ENCODE results near the gene HORMAD2. TPM values are rescaled to one million over a fixed set of nuclear protein-coding genes. Genes with fewer than 3 reads are reported as not detected.

The HORMAD2 gene
- polyA plus RNA-seq, 1 of the 3 experiments (the other 2 are of a cell fraction): not detected

DNA sequence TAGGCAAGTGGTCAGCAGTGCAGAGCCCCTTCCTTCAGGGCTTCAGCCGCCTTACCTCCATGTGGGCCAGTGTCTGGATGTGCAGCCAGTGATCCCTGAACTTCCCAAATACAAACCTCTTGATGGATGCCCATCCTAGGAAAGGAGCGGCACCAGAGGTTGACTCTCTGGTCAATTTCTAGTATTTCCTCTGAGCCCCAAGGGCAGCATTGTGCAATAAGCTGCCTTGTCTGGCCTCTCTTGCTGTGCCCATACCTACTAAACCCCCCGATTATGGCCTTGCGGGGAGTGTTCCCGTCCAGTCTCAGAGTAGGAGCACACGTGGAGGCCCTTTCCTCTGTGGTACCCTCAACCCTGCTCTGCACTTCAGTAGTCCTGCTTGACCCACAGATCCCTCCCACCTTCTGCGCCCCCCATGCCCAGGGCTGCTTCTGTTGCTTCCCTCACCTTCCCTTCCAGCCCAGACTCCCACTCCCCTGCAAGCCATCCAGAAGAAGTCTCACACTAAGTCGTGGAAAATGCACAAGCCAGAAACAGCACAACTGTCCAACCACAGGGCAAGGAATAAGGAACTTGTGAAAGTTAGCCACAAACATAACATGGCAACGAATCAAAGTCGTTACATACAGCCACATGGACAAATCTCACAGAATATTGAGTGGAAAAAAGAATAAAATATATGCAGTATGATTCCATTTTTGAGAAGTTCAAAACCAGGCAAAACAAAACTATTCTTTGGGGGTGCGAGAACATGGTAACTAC lies 39.6 kb upstream of the HORMAD2 start:
- H3K27ac ChIP-seq (ENCODE audit: low read depth in 2 of 2, low read length in 1 of 2): no peak overlapping the region
- no peaks in the 10 kb centered on the region for H3K27me3 ChIP-seq (ENCODE audit: insufficient read depth)
- CTCF ChIA-PET: interaction anchor here (0.5 to 1.7 kb wide), 4 partner anchors 10 to 215 kb away, joined by 3 to 6 read pairs (median 4); no protein-coding TSS in a partner anchor
- POLR2A ChIA-PET: no interaction called here
- H3K9ac ChIP-seq: no peak overlapping the region
- H3K9me3 ChIP-seq: no peaks in the 10 kb centered on the region
- no peaks in the 10 kb centered on the region for H3K36me3 ChIP-seq (replicated peaks in 1 of 2; ENCODE audit: control insufficient read depth in 1 of 2, insufficient read depth in 2 of 2, low read length in 1 of 2)
- H3F3A ChIP-seq (replicated peaks; ENCODE audit: insufficient read depth): peaks cover 21% of the 10 kb centered on the region
- H3K9me2 ChIP-seq: no peaks in the 10 kb centered on the region
- TF ChIP-seq, protein P1, sequence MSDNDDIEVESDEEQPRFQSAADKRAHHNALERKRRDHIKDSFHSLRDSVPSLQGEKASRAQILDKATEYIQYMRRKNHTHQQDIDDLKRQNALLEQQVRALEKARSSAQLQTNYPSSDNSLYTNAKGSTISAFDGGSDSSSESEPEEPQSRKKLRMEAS (IDR thresholded peaks at IDR 0.05; ENCODE audit: low read depth): no peak
- no peaks in the 10 kb centered on the region for H3K79me2 ChIP-seq (ENCODE audit: insufficient read depth)
- H3K4me1 ChIP-seq (ENCODE audit: control insufficient read depth in 1 of 2, insufficient read depth in 2 of 2, low read depth in 1 of 2, low read length in 1 of 2): peaks cover 0 to 33% of the 10 kb centered on the region in 2 experiments; a peak in 3 of 4 replicates
- no peak overlapping the region for H3K4me3 ChIP-seq (ENCODE audit: low read depth in 2 of 2, low read length in 1 of 2)
- H2AFZ ChIP-seq (ENCODE audit: low read depth): no peak overlapping the region
- H3K4me2 ChIP-seq: no peak overlapping the region
- H4K20me1 ChIP-seq (ENCODE audit: insufficient read depth): no peaks in the 10 kb centered on the region
- DNase-seq: no peak
- 92% methylated on average over 9 of the region's 11 CpGs for WGBS (ENCODE audit: low lambda C conversion rate)

DNA sequence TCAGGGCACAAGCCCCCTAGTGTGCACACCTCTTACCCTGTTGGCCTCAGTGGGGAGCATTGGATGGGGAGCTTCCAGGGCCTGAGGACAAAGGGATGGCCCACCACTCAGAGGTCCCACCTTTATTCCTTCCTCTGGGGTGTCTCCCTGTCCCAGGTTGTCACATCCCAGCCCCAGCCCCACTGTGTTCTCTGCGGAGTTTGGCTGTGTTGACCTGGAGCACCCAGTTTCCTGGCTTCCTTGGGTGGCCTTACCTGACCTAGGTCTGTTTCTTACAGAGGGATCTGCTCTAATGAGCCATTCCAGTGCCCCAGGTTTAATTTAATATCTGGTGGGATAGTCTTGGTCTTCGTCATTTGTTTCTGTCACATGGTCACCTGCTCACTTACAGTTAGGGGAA lies 38.8 kb upstream of the HORMAD2 start:
- H3K27ac ChIP-seq (ENCODE audit: low read depth in 2 of 2, low read length in 1 of 2): no peak overlapping the region
- ChIA-PET POLR2A (no interaction called here), CTCF (interaction anchor here (0.5 to 2.7 kb wide), 3 partner anchors 13 to 215 kb away, joined by 3 to 10 read pairs (median 3); no protein-coding TSS in a partner anchor)
- H3K27me3 ChIP-seq (ENCODE audit: insufficient read depth): no peaks in the 10 kb centered on the region
- 100% methylated on average over 2 of the region's 2 CpGs for WGBS (ENCODE audit: low lambda C conversion rate)
- H3K9me3 ChIP-seq: no peaks in the 10 kb centered on the region
- H2AFZ ChIP-seq (ENCODE audit: low read depth): no peak overlapping the region
- H4K20me1 ChIP-seq (ENCODE audit: insufficient read depth): no peaks in the 10 kb centered on the region
- peaks cover 21% of the 10 kb centered on the region for H3F3A ChIP-seq (replicated peaks; ENCODE audit: insufficient read depth)
- H3K36me3 ChIP-seq (replicated peaks in 1 of 2; ENCODE audit: control insufficient read depth in 1 of 2, insufficient read depth in 2 of 2, low read length in 1 of 2): no peaks in the 10 kb centered on the region
- H3K4me1 ChIP-seq (ENCODE audit: control insufficient read depth in 1 of 2, insufficient read depth in 2 of 2, low read depth in 1 of 2, low read length in 1 of 2): peaks cover 0 to 33% of the 10 kb centered on the region in 2 experiments; a peak in 3 of 4 replicates
- H3K79me2 ChIP-seq (ENCODE audit: insufficient read depth): no peaks in the 10 kb centered on the region
- no peak for DNase-seq
- no peak overlapping the region for H3K4me3 ChIP-seq (ENCODE audit: low read depth in 2 of 2, low read length in 1 of 2)
- no peaks in the 10 kb centered on the region for H3K9me2 ChIP-seq
- no peak overlapping the region for H3K4me2 ChIP-seq
- no peak overlapping the region for H3K9ac ChIP-seq
- no peak for TF ChIP-seq SMC3 (IDR thresholded peaks at IDR 0.05; ENCODE audit: low read depth, low read length)
- no peak for TF ChIP-seq EP300 (IDR thresholded peaks at IDR 0.05; ENCODE audit: borderline replicate concordance in 1 of 2, low read depth in 1 of 2, low read length in 1 of 2)
- TF ChIP-seq GATA2 (CRISPR knock-in tag; IDR thresholded peaks at IDR 0.05): no peak
- no peak for TF ChIP-seq RCOR1 (IDR thresholded peaks at IDR 0.05; ENCODE audit: low read length)
- TF ChIP-seq TEAD4 (IDR thresholded peaks at IDR 0.05; ENCODE audit: borderline replicate concordance, insufficient read depth): no peak
- TF ChIP-seq, protein P2, sequence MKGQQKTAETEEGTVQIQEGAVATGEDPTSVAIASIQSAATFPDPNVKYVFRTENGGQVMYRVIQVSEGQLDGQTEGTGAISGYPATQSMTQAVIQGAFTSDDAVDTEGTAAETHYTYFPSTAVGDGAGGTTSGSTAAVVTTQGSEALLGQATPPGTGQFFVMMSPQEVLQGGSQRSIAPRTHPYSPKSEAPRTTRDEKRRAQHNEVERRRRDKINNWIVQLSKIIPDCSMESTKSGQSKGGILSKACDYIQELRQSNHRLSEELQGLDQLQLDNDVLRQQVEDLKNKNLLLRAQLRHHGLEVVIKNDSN (IDR thresholded peaks at IDR 0.05; ENCODE audit: borderline replicate concordance, low read depth): no peak
- TF ChIP-seq, protein P1 (IDR thresholded peaks at IDR 0.05; ENCODE audit: low read depth): no peak
- no peak for TF ChIP-seq ELF1 (IDR thresholded peaks at IDR 0.05)
- TF ChIP-seq FOXJ3 (CRISPR knock-in tag; IDR thresholded peaks at IDR 0.05): no peak
- TF ChIP-seq, protein P3, sequence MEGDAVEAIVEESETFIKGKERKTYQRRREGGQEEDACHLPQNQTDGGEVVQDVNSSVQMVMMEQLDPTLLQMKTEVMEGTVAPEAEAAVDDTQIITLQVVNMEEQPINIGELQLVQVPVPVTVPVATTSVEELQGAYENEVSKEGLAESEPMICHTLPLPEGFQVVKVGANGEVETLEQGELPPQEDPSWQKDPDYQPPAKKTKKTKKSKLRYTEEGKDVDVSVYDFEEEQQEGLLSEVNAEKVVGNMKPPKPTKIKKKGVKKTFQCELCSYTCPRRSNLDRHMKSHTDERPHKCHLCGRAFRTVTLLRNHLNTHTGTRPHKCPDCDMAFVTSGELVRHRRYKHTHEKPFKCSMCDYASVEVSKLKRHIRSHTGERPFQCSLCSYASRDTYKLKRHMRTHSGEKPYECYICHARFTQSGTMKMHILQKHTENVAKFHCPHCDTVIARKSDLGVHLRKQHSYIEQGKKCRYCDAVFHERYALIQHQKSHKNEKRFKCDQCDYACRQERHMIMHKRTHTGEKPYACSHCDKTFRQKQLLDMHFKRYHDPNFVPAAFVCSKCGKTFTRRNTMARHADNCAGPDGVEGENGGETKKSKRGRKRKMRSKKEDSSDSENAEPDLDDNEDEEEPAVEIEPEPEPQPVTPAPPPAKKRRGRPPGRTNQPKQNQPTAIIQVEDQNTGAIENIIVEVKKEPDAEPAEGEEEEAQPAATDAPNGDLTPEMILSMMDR (IDR thresholded peaks at IDR 0.05): no peak
- TF ChIP-seq, protein P4, sequence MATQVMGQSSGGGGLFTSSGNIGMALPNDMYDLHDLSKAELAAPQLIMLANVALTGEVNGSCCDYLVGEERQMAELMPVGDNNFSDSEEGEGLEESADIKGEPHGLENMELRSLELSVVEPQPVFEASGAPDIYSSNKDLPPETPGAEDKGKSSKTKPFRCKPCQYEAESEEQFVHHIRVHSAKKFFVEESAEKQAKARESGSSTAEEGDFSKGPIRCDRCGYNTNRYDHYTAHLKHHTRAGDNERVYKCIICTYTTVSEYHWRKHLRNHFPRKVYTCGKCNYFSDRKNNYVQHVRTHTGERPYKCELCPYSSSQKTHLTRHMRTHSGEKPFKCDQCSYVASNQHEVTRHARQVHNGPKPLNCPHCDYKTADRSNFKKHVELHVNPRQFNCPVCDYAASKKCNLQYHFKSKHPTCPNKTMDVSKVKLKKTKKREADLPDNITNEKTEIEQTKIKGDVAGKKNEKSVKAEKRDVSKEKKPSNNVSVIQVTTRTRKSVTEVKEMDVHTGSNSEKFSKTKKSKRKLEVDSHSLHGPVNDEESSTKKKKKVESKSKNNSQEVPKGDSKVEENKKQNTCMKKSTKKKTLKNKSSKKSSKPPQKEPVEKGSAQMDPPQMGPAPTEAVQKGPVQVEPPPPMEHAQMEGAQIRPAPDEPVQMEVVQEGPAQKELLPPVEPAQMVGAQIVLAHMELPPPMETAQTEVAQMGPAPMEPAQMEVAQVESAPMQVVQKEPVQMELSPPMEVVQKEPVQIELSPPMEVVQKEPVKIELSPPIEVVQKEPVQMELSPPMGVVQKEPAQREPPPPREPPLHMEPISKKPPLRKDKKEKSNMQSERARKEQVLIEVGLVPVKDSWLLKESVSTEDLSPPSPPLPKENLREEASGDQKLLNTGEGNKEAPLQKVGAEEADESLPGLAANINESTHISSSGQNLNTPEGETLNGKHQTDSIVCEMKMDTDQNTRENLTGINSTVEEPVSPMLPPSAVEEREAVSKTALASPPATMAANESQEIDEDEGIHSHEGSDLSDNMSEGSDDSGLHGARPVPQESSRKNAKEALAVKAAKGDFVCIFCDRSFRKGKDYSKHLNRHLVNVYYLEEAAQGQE (IDR thresholded peaks at IDR 0.05; ENCODE audit: low read depth, low read length): no peak
- TF ChIP-seq, protein P5, sequence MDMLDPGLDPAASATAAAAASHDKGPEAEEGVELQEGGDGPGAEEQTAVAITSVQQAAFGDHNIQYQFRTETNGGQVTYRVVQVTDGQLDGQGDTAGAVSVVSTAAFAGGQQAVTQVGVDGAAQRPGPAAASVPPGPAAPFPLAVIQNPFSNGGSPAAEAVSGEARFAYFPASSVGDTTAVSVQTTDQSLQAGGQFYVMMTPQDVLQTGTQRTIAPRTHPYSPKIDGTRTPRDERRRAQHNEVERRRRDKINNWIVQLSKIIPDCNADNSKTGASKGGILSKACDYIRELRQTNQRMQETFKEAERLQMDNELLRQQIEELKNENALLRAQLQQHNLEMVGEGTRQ (IDR thresholded peaks at IDR 0.05; ENCODE audit: borderline replicate concordance, low read depth, low read length): no peak
- TF ChIP-seq, protein P6, sequence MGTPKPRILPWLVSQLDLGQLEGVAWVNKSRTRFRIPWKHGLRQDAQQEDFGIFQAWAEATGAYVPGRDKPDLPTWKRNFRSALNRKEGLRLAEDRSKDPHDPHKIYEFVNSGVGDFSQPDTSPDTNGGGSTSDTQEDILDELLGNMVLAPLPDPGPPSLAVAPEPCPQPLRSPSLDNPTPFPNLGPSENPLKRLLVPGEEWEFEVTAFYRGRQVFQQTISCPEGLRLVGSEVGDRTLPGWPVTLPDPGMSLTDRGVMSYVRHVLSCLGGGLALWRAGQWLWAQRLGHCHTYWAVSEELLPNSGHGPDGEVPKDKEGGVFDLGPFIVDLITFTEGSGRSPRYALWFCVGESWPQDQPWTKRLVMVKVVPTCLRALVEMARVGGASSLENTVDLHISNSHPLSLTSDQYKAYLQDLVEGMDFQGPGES (IDR thresholded peaks at IDR 0.05; ENCODE audit: low read depth, low read length): no peak
- no peak for TF ChIP-seq MEF2A (IDR thresholded peaks at IDR 0.05; ENCODE audit: borderline replicate concordance, low read depth)
